GM19324 (cell line): Measurements from ENCODE around the gene PTGER3.
"Not testable (repeated sequence)": the region's sequence is repeated elsewhere in the genome, so short reads cannot be mapped to it uniquely, and the experiment has no call there.

Source experiments
- ATAC-seq: cut with Tn5 transposase; IDR thresholded peaks from one replicate; pipeline ENCODE4 v1.9.1; 2021; ENCODE audit warnings: mild to moderate bottlenecking, moderate library complexity; ENCODE audit not compliant: unreplicated experiment, low FRiP score

Gene PTGER3

GRCh38 chr1:71015745-71016144 lies 31.9 kb downstream of the PTGER3 start:
- no peak for ATAC-seq

- no peak for ATAC-seq
These were observed 33.4 kb downstream of the PTGER3 start for GRCh38 chr1:71014178-71014579.

GRCh38 chr1:71002709-71003475 lies 44.7 kb downstream of the PTGER3 start:
- ATAC-seq = no peak

DNA sequence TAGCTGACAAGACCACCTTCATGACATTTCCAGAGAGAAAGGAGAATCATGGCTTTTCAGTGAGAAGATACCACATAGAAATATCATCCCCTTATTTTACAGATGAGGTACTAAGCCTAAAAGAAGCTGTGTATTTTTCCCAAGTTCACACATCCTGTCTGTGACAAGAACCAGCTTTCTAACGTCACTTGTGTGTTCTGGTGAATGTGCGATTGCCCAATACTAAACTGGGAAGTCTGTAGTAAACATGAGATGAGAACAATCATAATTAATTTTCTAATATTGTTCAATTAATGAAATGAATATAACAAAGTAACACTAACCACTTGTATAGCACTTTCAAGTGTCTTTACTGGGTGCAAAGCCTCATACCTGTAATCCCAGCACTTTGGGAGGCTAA lies 46.0 kb downstream of the PTGER3 start:
- no peak for ATAC-seq

DNA sequence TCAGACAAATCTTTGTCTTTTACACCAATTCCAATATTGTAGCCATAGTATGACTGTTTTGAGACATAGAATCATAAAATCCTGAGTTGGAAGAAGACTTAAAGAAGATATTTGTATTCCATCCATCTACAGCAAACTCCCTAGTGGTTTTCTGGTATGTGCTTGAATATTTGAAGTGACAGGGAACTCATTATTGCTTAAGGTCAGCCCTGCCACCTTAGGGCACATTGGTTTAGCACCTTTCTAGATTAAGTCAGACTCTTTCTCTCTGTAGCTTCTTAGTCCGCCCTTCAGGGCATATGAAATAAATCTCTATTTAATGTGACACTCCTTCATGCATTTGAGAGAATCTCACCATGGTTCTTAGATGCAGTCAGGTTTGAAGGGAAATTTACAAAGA lies 49.8 kb downstream of the PTGER3 start:
- ATAC-seq = no peak

DNA sequence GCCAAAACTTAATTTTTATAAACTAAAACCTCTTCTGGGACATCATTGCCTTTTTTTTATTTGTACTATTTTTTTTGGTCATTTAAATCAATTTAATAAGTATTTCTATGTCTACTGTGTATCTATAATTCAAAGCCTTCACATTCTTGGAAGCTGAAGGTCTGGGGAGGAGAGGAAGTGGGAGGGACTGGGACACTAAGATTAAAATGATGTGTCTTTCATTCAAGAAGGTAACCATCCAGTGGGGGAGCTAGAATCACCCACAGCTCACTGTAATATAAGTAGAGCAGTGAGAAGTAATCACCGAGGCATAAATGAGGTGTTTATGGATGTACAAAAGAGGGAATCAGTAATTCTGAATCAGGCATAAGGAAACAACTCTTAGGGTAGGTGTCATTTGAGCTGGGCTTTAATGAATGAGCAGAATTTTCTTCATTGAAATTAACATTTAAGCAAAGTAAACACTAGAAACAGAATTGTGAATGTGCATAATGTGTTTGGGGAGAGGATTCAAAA lies 52.8 kb downstream of the PTGER3 start:
- ATAC-seq = no peak

DNA sequence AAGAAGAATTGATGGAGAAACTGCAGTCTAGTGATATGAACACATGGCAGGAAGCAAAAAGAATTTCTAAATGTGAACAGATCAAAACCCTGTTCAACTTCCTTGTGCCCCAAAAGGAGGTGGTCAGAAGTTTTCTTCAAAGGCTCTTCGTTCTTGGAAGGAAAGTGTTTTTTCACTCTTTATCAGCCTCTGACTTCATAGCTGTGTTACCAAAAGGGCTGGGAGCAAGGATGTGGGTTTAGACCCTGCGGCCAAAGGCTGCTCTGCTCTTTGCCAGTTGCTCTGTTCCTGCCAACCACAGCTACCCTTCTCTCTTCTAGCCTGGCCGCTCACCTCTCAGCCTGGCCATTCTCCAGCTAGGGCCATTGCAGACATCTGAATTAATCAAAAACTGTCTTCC lies 53.8 kb downstream of the PTGER3 start:
- no peak for ATAC-seq

- no peak for ATAC-seq
These were observed 55.1 kb downstream of the PTGER3 start for GRCh38 chr1:70992521-70992920.

- ATAC-seq = no peak
These were observed 57.0 kb downstream of the PTGER3 start for GRCh38 chr1:70990469-70991253.

- ATAC-seq = no peak
These were observed 60.1 kb downstream of the PTGER3 start for GRCh38 chr1:70987497-70987896.

GRCh38 chr1:70985776-70986225 lies 61.8 kb downstream of the PTGER3 start:
- not testable (repeated sequence) for ATAC-seq

DNA sequence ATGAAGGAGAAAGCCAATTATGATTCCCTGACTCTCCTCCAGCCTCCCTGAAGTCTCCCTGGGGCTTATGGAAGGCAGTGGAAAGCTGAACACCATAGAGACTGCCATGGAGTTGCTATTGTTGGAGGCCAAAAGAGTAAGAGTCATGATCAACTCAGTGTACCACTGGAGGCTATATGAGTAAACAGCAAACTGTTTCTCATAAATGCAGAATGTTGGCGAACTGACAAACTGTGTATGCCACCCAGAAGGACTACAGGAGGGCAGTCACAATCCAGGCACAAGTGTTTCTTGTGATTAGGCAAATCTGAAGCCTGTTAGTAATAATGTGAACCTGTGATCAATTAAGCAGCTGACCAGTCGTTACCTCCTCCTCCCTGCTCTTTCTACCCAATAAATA lies 62.3 kb downstream of the PTGER3 start:
- not testable (repeated sequence) for ATAC-seq

DNA sequence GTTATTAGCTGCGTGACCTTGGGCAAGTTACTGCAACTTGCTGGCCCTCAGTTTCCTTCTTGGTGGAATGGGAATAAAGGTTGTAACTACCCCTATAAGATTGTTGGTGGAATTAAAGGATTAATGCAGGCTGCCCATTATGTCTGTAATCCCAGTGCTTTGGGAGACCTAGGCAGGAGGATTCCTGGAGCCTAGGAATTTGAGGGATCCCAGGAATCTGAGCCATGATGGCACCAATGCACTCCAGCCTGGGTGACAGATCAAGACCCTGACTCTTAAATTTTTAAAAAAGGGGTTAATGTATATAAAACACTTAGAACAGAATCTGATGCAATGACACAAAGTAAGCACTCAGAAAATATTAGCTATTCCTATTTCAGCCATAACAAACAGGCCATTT lies 67.3 kb downstream of the PTGER3 start:
- no peak for ATAC-seq

GRCh38 chr1:70979881-70980280 lies 67.7 kb downstream of the PTGER3 start:
- no peak for ATAC-seq

- ATAC-seq = no peak
These were observed 68.3 kb downstream of the PTGER3 start for GRCh38 chr1:70979313-70979712.

GRCh38 chr1:70978623-70979022 lies 69.0 kb downstream of the PTGER3 start:
- ATAC-seq = no peak

DNA sequence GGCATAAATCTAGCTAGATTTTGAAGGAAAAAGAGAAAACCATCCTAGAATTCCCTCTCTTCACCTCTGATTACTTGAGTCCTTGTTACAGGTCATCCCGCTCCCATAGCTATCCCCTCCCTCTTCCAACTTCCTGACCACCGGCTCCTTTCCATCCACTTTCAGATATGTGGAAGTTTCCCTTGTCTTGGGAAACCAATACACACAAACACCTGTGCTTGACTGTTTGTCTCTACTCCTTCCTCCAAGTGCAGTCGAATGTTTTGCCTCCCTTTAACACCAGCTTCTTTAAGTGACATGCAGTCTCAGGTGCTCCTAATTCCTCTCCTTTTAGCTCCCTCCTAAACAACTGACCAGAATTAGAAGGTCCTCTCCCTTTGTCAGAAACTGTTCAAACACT lies 70.0 kb downstream of the PTGER3 start:
- no peak for ATAC-seq

GRCh38 chr1:70977041-70977440 lies 70.6 kb downstream of the PTGER3 start:
- ATAC-seq = no peak

GRCh38 chr1:70973754-70974153 lies 73.9 kb downstream of the PTGER3 start:
- ATAC-seq = no peak

- no peak for ATAC-seq
These were observed 77.2 kb downstream of the PTGER3 start for GRCh38 chr1:70970407-70970806.

- ATAC-seq = no peak
These were observed 81.5 kb downstream of the PTGER3 start for GRCh38 chr1:70966018-70966638.
